Daoy (cell line): ENCODE measurements around the gene KLHL33. TPM values are rescaled to one million over a fixed set of nuclear protein-coding genes. Genes with fewer than 3 reads are reported as not detected.
A peak's percentile ranks its signal among the peaks of the same experiment; 100 is the strongest.
"Not testable (repeated sequence)": the region's sequence is repeated elsewhere in the genome, so short reads cannot be mapped to it uniquely, and the experiment has no call there.

Source experiments
- DNase-seq: peaks from one replicate; pipeline ENCODE4 v3.0.0-alpha.2; 2015; ENCODE audit warnings: low read depth
- total RNA-seq: library from RNA; depleted of rRNA; stranded (reverse); fragments of >200 nt; shearing (Covaris generic); gene quantifications from 2 replicates; pipeline ENCODE4 v1.2.3, GENCODE V29; 2014

Gene KLHL33
- total RNA-seq, 1 experiment from 2014 or later = not detected

- not testable (repeated sequence) for DNase-seq
Observed at GRCh38 chr14:20452831-20453230, 16.9 kb upstream of the KLHL33 start.

GRCh38 chr14:20446889-20447288 is 10.9 kb upstream of the KLHL33 start:
- DNase-seq = no peak

GRCh38 chr14:20443650-20444049 is 7.7 kb upstream of the KLHL33 start:
- DNase-seq = not testable (repeated sequence)

- no peak for DNase-seq
Observed at GRCh38 chr14:20441461-20441860, 5.5 kb upstream of the KLHL33 start.

- peak; percentile 17 for DNase-seq
Observed at GRCh38 chr14:20440882-20441281, 4.9 kb upstream of the KLHL33 start.

GRCh38 chr14:20440465-20440864 is 4.5 kb upstream of the KLHL33 start:
- DNase-seq = no peak

GRCh38 chr14:20438664-20439063 is 2.7 kb upstream of the KLHL33 start:
- no peak for DNase-seq

- DNase-seq = peak; percentile 80
Observed at GRCh38 chr14:20436363-20436755, 393 bp upstream of the KLHL33 start.

- no peak for DNase-seq
Observed at GRCh38 chr14:20434701-20435581, 1.0 kb downstream of the KLHL33 start.

- DNase-seq = no peak
Observed at GRCh38 chr14:20429801-20430669, 5.9 kb downstream of the KLHL33 start.

GRCh38 chr14:20428802-20429201 is 7.2 kb downstream of the KLHL33 start:
- no peak for DNase-seq

GRCh38 chr14:20428010-20428365 is 8.0 kb downstream of the KLHL33 start:
- no peak for DNase-seq

GRCh38 chr14:20427231-20428009 is 8.5 kb downstream of the KLHL33 start:
- peak; percentile 77 for DNase-seq

- DNase-seq = no peak
Observed at GRCh38 chr14:20424851-20425250, 11.1 kb downstream of the KLHL33 start.

GRCh38 chr14:20422886-20423285 is 13.1 kb downstream of the KLHL33 start:
- no peak for DNase-seq

GRCh38 chr14:20421267-20421666 is 14.7 kb downstream of the KLHL33 start:
- DNase-seq = no peak

- DNase-seq = no peak
Observed at GRCh38 chr14:20419419-20419818, 16.5 kb downstream of the KLHL33 start.

GRCh38 chr14:20418501-20418909 is 17.5 kb downstream of the KLHL33 start:
- no peak for DNase-seq

GRCh38 chr14:20417250-20418186 is 18.4 kb downstream of the KLHL33 start:
- DNase-seq = no peak

- DNase-seq = no peak
Observed at GRCh38 chr14:20416223-20416622, 19.7 kb downstream of the KLHL33 start.

GRCh38 chr14:20415782-20416206 is 20.2 kb downstream of the KLHL33 start:
- peak; percentile 46 for DNase-seq
